GM21381 (cell line): ENCODE results near the gene WNT3.
"Not testable (repeated sequence)": the region's sequence is repeated elsewhere in the genome, so short reads cannot be mapped to it uniquely, and the experiment has no call there.

Experiments
- ATAC-seq: cut with Tn5 transposase; IDR thresholded peaks from one replicate; pipeline ENCODE4 v1.9.1; 2021; ENCODE audit warnings: mild to moderate bottlenecking, moderate library complexity; ENCODE audit not compliant: unreplicated experiment

WNT3 gene

DNA sequence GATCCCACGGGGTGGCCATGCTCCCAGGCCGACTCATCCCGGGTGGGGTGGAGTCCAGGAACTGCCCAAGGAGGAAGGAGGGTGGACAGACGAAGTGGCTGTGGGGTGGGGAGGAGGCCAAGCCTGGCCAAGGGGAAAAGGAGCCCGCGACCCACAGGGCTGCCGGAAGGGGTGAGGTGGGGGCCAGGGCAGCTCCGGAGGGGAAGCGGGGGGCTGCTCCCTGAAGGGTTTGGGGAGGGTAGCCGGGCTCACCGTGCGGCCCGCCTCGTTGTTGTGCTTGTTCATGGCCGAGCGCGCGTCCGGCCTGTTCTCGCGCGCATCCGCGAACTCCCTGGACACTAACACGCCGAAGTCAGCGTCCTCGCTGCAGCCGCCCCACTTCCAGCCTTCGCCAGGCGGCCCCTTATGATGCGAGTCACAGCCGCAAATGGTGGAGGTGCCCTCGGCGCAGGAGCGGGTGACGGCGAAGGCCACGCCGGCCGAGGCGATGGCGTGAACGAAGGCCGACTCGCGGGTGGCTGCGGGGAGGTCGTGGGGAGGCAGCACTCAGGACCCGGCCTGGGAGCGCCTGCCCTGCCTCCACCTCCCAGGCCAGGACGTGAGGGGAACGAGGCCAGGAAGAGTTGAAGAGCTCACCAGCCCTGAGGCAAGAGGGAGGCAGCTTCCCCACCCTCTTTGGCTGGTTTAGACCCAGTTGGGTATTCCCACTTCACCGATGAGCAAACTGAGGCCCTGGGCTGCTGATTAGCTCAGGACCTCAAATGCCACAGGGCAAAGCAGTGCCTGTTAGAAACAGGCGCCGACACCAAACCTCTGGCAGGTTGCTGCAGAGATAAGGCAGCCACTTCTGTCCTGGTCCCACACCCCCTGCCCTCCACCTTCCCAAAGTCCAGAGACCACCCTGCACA is 48.7 kb downstream of the WNT3 start:
- no peak for ATAC-seq

DNA sequence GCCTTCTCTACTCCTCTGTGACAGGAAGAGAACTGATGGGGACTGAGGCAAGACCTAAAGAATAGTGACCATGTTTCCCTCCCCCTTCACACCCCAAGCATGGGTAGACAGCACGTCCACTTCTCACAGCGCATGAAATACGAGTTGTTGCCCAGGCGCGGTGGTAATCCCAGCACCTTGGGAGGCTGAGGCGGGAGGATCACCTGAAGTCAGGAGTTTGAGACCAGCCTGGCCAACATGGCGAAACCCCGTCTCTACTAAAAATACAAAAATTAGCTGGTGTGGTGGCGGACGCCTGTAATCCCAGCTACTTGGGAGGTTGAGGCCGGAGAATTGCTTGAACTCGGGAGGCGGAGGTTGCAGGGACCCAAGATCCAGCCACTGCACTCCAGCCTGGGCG is 49.6 kb downstream of the WNT3 start:
- not testable (repeated sequence) for ATAC-seq

DNA sequence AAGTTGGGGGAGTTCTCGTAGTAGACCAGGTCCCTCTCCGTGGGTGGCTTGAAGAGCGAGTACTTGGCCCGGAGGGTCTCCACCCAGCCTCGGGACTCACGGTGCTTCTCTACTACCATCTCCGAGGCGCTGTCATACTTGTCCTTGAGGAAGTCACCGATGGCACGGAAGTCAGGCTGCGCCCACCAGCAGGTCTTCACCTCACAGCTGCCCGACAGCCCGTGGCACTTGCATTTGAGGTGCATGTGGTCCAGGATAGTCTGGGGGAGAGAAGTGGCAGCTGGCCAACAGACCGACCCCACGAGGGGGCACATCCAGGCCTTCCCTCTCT is 50.0 kb downstream of the WNT3 start:
- ATAC-seq: no peak

DNA sequence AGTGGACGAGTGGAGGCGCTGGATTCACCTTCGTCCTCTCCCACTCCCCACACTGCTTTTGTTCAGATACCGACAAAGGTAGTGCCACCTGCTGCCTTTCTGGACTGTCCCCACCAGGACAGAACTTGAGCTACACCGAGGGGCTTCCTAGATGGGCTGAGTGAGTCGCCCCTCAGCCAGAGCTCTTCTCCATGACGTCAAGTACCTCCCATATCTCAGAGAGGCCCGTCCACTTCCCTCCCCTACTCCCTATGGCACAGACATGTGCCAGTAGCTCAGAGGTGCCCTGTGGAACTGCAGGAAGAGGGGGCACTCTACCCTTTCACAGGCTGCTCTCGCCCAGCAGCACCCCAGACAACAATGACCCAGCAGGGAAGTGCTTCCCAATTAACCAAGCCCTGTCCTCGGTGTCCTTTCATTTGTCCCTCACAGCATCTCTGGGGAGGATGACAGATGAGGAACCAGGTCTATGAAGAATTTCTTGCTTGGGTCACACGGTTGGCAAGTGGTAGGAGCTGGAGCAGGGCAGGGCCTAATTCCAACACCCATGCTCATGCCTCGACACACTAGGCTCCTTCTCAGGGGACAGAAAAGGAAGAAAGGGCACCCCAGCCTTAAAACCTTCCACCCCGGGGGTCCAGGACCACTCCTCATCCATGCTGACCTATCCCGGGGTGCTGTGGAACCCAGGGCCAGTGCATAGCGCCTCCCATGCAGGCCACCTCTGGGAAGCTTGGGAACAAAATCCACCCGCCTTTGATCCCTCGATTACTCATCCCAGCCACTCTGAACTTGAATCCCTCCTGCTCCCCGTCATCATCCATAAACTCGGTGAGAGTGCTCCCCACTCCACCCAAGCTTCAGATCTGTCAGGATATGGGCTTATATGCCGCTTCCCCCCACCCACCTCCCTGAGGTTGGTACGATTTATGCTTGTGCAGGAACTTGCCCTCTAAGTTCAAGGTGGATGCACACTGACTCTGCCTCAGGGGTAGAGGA is 51.7 kb downstream of the WNT3 start:
- no peak for ATAC-seq

DNA sequence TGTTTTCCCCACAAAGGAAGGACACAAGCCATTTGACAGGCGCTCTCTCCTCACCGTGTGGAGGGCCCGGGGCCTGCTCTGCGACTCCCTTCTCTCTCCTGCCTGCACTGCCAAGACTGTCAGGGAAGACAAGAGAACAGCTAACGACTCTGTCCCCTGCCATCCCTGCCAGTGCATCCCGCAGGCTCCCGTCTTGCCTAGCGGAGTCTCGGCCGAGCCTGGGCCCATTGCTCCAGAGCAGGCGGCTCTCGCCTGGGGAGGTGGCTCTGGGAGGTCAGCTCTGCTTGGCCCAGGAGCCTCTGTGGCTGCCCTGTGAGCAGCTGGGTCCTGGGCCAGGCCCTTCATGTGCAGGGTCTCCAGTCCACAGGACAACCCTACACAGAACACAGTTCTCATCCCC is 53.0 kb downstream of the WNT3 start:
- no peak for ATAC-seq

DNA sequence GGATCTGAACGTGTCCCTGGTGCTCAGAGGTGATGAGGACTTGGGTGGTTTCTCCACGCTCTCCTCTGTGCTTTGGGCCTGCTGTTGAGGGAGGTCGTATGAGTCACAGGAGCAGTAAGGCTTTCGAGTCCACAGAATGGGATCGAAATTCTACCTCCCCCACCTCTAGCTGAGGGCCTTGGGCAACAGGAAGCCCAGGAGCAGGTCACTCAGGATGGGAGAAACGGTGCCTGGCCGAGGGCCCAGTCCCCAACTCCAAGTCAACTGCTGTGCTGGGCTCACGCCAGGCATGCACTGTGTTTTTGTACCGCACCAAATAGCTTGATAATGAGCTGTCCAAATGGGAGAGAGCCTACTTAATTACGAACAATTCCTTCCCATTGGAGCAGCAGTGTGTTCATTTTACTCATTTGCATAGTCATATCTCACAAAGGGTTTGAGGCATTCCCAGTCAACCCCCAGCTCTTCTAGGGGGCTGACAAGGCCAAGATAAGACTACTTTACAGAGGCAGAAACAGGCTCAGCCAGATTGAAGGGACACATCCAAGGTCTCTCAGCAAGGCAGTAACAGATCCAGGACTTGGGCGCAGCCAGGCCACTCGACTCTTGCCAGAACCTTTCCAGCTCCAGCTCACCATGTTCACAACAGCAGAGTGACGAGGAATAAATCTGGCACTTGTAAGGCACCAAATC is 53.6 kb downstream of the WNT3 start:
- no peak for ATAC-seq

DNA sequence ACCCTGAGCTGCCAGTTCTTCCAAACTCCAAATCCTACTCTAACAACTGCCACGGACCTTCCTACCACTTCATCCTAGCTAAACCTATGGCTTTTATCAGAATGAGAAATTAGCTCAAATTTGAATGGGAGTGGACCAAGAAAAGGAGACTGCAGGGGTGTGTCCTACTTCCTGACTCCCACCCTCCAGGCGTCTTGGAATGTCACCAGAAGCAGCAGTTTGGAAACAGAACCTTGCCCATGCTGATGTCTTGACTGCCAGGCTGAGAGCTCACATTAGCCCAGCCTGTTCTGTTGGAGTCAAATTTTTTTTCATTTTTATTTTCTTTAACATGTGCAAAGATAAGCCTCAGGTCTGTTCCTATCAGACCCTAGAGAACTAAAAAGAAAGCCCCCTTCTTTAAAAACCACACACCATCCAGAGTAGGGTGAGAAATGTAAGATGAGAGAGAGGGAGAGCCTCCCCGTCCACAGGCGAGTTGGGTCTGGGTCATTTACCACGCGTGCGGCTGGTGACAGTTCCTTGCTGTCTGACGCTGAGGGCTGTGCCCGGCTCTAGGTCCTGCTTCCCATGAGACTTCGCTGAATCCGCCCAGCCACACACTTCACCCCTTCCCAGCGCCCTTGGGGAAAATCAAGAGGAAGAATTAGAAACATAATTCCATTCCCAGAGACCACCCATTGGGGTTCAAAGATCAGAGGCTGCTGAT is 54.3 kb downstream of the WNT3 start:
- ATAC-seq: no peak

DNA sequence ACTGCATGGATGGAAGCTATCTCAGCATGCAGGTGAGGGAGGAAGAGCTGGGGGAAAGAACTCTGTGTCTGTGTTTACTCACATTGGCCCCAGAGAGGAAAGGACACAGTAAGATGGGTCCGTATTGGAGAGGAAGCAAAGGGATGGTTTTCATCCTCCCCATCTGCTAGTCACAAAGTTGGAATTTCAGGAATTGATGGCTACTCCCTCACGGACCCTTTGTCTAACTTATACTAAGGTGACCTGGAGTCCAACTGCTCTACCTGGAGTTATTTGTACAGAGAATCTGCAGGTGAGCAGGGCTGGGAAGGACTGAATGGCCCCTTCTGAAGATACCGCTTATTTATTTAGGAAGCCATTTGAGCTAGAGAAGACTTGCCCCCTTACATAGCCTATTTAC is 55.1 kb downstream of the WNT3 start:
- ATAC-seq: no peak

DNA sequence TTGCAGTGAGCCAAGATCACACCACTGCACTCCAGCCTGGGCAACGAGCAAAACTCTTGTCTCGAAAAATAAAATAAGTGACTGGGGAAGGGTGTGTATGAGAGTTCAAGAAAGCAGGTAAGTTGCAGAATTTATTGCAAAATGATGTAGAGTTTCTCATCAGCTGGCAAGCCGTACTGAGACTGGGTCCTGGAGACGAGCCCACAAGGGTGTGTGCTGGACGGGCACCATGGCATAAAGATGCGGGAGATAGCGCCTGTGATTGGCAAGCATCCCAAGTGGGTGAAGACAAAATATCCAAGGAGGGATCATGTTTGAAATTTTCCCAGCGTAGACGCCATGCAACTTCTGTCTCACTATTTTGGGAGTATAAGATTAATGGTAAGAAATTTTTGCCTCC is 59.4 kb downstream of the WNT3 start:
- no peak for ATAC-seq

DNA sequence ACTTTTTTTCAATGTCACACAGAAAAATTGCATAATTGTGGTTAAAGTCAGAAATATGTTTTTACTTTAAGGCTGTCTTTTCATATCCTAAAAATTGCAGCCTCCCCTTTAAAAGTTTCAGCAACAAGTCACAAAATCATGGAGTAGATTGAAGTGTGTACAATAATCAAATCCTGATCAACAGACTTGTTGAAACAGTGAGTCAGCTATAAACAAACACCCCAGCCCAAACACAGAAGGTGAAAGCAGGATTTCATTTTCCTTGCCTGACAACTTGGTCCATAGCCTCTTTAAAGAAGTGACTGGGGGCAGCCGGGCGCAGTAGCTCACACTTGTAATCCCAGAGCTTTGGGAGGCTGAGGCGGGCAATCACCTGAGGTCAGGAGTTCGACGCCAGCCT is 59.9 kb downstream of the WNT3 start:
- no peak for ATAC-seq

DNA sequence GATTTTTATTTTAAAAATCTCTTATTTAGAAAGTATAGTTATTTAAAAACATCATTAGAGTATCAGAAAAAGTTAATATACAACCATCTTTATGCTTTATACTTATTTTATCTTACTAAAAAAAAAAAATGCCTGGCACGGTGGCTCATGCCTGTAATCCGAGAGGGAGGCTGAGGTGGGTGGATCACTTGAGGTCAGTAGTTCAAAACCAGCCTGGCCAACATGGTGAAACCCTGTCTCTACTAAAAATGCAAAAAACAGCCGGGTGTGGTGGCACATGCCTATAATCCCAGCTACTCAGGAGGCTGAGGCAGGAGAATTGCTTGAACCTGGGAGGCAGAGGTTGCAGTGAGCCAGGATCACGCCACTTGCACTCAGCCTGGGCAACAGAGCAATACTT is 60.9 kb downstream of the WNT3 start:
- not testable (repeated sequence) for ATAC-seq

DNA sequence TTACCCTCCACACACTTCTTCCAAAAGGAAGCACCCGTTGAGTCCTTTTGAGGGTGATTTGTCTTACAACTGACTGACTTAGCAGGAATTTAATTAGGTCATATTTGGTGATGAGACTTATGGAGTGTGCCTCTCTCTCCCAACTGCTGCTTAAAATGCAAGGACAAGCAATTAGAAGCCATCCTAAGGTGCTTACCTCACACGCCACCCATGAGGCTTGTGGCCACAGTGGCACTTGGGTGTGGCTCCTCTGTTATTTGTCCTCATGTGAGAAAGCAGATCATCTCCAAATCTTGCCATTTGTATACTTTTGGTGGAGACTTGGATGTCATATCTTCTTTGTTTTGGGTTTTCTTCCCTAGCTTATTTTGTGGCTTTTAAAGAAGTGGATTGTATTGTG is 61.6 kb downstream of the WNT3 start:
- ATAC-seq: no peak

DNA sequence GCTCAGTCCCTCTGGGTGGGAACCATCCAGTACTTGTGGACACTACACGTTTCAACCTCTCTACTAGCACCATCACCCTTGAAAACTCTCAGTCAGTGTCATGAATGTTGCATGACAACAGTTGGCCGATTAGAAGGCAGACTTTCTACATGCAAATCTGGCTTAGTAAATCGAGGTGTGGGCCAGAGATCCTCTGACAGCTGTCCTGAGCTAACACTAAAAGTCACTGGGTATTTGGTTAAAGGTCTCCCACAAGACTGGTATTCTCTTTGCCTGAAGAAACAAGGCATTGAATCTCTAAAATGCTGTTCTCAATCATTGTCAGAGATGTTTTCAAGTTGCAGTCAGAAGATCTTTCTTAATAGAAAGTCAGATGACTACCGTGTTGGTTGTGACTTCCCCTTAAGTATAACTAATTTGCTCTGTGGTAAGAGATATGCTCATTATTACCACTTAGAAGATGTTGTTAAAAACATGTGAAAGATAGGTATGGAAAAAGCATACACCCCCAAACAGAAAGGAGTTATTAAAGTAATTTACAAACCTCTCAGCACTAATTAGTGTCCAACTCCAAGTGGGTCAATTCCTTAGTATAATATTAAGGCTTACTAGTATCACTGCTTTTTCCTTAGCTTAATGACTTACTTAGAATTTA is 62.3 kb downstream of the WNT3 start:
- ATAC-seq: no peak

DNA sequence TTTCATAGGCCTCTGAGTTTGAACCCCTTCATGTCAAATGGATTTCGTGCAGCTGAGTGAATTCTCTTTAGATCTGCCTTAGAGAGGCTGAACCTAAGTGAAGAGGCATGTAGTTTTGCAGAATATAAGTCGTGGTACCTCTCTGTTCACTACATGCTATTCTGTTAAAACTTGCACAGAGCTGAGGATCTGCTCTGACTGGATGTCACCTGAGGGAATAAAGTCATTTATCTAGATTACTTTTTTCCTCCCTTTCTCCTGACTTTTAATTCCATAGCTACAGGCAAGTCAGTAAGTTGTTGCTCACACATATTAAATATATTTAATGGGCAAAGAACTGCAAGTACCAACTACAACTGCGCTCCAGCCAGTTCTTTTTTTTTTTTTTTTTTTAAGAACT is 64.7 kb downstream of the WNT3 start:
- ATAC-seq: no peak

DNA sequence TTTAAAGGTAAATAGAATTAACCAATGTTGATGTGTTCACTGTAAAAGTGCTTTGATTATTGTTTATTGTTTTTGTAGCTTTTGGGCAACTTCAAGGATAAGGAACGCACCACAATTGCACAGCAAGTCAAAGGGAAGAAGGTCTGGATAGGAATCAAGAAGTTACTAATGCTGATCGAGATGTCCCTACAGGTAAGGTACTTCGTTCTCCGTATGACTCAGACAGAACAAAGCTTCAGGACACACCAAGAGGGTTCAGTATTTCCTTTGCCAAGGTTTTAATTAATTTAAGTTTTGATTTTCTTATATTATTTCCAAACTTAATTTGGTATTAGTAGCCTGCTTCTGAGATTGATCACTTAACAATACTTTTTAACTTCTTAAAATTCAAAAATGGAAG is 67.1 kb downstream of the WNT3 start:
- ATAC-seq: no peak

DNA sequence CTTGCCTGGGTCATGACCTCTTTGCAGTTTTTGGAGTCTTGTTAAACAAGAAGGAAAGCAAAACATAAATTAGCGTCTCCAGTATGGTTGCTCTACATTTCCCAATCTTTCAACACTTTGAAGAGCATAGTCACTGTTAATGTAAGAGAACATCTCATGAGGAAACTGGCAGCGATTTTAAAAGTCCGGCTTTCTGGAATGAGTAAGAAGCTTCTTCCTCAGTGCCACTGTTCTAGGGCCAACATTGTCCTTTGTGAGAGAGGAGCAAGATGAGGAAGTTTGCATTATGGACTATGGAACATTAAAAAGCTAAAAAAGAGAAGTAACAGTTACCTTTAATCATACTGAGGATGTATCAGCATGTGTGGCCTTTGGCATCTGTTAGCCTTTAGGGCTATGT is 73.1 kb downstream of the WNT3 start:
- ATAC-seq: no peak

DNA sequence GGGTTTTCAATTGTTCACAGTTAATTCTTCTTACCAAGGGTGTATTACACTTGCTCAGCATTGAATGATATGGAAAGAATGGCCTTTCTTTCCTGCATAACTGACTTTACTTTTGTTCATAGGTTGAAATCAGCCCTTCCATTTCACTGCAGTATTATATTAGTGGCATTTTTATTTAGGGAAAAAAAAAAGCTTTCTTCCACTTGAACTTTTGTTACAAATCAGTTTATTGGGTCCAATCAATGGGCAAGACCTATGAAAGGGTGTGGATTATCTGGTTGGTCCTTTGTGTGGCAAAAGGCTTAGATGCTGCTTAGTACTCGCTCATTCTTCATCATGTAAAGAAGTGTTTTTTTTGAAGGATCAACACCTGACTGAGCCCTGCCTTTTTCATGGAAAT is 74.1 kb downstream of the WNT3 start:
- ATAC-seq: no peak

DNA sequence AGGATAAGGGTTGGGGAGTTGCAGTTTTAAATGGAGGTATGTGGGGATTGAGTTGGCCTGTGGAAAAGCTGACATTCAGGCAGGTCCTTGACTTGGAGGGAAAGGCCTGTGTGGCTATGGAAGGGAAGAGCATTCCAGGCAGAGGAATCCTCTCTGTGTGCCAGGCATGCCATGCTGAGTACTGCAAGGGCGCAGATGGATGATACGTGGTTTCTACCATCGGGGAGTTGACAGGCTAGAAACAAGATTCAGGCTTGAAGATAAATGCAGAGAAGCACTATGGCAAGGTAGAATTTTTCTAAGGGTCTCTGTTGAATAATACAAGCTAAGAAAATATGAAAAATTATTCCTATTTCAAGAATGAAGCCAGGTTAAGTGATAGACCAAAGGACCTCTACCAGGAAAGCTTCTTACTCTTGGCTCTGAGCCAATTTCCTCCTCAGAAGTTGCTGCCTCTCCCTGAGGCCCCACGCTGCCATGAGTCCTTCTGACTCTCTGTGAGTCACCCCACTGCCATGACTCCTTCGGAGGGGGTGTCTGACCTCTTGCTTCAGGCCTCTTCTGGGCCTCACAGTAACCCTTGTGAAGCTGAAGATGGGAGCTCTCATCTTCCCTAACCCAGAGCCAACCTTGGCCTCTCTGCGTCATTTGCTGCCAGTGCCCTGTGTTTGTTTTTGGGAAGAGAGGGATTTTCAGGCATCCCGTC is 75.8 kb downstream of the WNT3 start:
- no peak for ATAC-seq

DNA sequence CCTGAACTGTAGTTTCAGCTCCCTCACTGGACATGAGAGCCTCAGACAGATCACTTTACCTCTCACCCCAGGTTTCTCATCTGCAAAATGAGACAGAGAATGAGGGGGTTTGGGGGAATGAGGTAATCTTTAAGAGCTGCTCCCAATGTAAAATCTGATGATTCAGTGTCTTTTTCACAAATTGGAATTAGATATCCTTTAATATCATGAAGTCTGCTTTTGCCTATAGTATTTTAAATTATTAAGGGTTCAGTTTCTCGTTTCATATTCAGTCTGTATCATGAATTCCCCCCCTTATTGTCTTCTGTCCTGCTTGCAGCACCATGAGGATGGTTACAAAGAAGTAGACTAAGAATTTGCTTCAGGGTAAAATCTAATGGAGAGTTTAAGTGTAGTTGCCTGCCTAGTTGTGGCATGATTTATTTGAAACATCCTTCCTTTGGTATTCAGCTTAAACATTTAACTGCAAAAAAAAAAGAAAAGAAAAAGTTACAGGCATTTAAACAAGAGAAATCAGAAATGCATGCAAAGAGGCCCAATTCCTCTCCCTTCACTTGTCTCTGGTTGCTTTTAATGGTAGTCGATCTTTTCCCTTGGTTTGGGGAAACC is 77.3 kb downstream of the WNT3 start:
- ATAC-seq: no peak
